ENCODE measurements around the gene KRT12. TPM values are rescaled to one million over a fixed set of nuclear protein-coding genes. Genes with fewer than 3 reads are reported as not detected.

KRT12 gene
- total and polyA plus RNA-seq, 2 donors from 2014 or later: not detected

DNA sequence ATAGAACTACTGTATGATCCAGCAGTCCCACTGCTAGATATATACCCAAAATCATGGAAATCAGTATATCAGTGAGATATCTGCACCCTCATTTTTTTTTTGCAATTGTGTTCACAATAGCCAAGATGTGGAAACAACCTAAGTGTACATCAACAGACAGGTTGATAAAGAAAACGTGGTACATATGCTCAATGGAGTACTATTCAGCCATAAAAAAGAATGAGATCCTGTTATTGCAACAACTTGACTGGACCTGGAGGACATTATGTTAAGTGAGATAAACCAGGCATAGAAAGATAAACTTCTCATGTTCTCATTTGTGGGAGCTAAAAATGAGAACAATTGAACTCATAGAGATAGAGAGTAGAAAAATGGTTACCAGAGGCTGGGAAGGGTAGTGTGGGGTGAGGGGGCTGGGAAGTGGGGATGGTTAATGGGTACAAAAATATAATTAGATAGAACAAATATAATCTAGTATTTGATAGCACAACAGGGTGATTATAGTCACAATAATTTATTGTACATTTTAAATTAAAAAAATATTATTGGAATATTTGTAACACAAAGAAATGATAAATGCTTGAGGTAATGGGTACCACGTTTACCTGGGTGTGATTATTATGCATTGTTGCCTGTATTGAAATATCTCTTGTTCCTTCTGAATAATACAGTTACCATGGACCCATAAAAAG, 36.8 kb downstream of the KRT12 start:
- FAIRE-seq: no peak
- Histone ChIP-seq H3K4me1 (ENCODE audit: control insufficient read depth in 2 of 3, insufficient read depth in 2 of 3, low read depth in 1 of 3, low read length in 3 of 3) (no peaks in the 10 kb centered on the region), H3K36me3 (ENCODE audit: control insufficient read depth in 2 of 3, insufficient read depth in 3 of 3, low read length in 3 of 3) (peaks cover 0 to 6% (median 4%) of the 10 kb centered on the region in 3 donors), H3K9ac (ENCODE audit: low read length in 3 of 3) (no peak overlapping the region), H3K4me3 (ENCODE audit: low read length in 3 of 3) (no peak overlapping the region), H3K27me3 (ENCODE audit: control insufficient read depth, insufficient read depth, low read length) (no peaks in the 10 kb centered on the region), H3K27ac (ENCODE audit: low read depth in 2 of 2, low read length in 2 of 2) (no peak overlapping the region), H3K9me3 (ENCODE audit: control insufficient read depth in 2 of 3, insufficient read depth in 1 of 3, low read length in 3 of 3) (no peaks in the 10 kb centered on the region)
- intact Hi-C loops (cut with DNase I): no loop called here
- no peak for DNase-seq
- TF ChIP-seq, protein P1, sequence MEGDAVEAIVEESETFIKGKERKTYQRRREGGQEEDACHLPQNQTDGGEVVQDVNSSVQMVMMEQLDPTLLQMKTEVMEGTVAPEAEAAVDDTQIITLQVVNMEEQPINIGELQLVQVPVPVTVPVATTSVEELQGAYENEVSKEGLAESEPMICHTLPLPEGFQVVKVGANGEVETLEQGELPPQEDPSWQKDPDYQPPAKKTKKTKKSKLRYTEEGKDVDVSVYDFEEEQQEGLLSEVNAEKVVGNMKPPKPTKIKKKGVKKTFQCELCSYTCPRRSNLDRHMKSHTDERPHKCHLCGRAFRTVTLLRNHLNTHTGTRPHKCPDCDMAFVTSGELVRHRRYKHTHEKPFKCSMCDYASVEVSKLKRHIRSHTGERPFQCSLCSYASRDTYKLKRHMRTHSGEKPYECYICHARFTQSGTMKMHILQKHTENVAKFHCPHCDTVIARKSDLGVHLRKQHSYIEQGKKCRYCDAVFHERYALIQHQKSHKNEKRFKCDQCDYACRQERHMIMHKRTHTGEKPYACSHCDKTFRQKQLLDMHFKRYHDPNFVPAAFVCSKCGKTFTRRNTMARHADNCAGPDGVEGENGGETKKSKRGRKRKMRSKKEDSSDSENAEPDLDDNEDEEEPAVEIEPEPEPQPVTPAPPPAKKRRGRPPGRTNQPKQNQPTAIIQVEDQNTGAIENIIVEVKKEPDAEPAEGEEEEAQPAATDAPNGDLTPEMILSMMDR (IDR thresholded peaks at IDR 0.05; ENCODE audit: borderline replicate concordance, extremely low read depth, insufficient read depth): no peak

DNA sequence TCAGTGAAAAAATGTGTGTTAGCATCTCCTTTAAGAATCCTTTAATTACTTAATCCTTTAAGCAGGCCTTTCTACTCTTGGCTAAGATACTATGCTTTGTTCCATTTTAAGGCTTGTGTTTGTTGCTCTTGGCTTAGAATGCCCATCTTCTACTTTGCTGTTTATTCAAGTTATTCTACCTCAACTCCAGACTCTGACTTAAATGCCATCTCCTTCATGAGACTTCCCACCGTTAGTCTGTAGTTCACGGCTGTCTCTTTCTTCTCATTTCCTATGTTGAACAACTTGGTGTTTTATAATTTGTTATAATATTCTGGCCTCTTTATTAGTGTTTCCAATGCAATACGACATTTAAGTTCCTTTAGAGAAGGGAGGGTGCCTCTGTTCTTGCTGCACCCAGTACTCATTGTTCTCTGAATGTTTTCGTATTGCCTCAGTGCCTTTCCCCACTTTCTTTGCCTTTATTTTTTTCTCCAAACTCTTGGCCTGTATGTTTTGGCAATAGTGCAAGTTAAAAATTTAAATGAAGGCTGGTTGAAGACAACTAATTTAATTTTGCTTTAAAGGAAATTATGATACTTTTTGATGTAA, 38.5 kb downstream of the KRT12 start:
- Histone ChIP-seq H3K27ac (ENCODE audit: low read depth in 2 of 2, low read length in 2 of 2) (no peak overlapping the region), H3K36me3 (ENCODE audit: control insufficient read depth in 2 of 3, insufficient read depth in 3 of 3, low read length in 3 of 3) (no peaks in the 10 kb centered on the region), H3K9ac (ENCODE audit: low read length in 3 of 3) (no peak overlapping the region), H3K9me3 (ENCODE audit: control insufficient read depth in 2 of 3, insufficient read depth in 1 of 3, low read length in 3 of 3) (no peaks in the 10 kb centered on the region), H3K4me1 (ENCODE audit: control insufficient read depth in 2 of 3, insufficient read depth in 2 of 3, low read depth in 1 of 3, low read length in 3 of 3) (no peaks in the 10 kb centered on the region), H3K4me3 (ENCODE audit: low read length in 3 of 3) (no peak overlapping the region), H3K27me3 (ENCODE audit: control insufficient read depth, insufficient read depth, low read length) (no peaks in the 10 kb centered on the region)
- DNase-seq: no peak
- intact Hi-C loops (cut with DNase I): no loop called here
- TF ChIP-seq, protein P1 (IDR thresholded peaks at IDR 0.05; ENCODE audit: borderline replicate concordance, extremely low read depth, insufficient read depth): no peak
- no peak for FAIRE-seq

DNA sequence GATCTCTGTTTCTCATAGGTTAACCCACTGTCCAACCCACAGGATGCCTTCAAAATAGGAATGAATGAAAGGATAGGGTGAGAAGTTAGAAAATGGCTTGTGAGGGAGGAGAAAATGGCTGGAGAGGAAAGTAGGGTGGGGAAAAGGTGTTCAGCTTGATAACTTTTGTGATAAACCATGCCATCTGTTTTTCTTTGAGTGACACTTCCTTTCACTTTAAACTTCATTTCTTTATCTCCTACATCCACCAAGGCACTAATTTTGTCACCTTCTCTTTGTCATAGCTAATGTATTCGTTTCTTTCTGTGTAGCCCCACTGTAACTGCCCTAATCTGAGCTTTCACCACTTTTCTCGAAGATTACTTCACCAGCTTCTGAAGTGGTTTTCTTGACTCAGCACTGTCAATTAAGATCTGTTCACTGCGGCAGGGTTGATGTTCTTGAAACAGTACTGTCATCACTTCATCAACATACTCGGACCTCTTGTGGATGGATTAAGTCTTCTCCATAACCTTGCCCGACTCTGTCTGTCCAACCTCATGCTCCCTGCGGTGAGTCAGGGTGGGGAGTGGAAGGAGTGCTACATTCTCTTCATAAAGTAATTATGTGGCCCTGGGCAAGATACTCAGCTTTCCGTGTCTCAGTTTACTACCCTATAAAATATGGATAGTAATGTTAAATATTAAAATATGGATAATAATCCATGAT, 39.1 kb downstream of the KRT12 start:
- no peaks in the 10 kb centered on the region for H3K9me3 ChIP-seq (ENCODE audit: control insufficient read depth in 2 of 3, insufficient read depth in 1 of 3, low read length in 3 of 3)
- H3K36me3 ChIP-seq (ENCODE audit: control insufficient read depth in 2 of 3, insufficient read depth in 3 of 3, low read length in 3 of 3): no peaks in the 10 kb centered on the region
- no peak overlapping the region for H3K9ac ChIP-seq (ENCODE audit: low read length in 3 of 3)
- H3K27ac ChIP-seq (ENCODE audit: low read depth in 2 of 2, low read length in 2 of 2): no peak overlapping the region
- H3K27me3 ChIP-seq (ENCODE audit: control insufficient read depth, insufficient read depth, low read length): no peaks in the 10 kb centered on the region
- intact Hi-C loops (cut with DNase I): no loop called here
- DNase-seq (no peak), FAIRE-seq (no peak)
- TF ChIP-seq, protein P1 (IDR thresholded peaks at IDR 0.05; ENCODE audit: borderline replicate concordance, extremely low read depth, insufficient read depth): no peak
- H3K4me3 ChIP-seq (ENCODE audit: low read length in 3 of 3): no peak overlapping the region
- H3K4me1 ChIP-seq (ENCODE audit: control insufficient read depth in 2 of 3, insufficient read depth in 2 of 3, low read depth in 1 of 3, low read length in 3 of 3): no peaks in the 10 kb centered on the region
